NCI-H82 treated with DMSO at 0.1 percent for 48 hours (cell line): ENCODE data around the gene SH3GL2.

Experiments used
- DNase-seq: peaks from one replicate; lab custom pipeline; 2025; ENCODE audit not compliant: unreplicated experiment; lab: John Stamatoyannopoulos, UW

The SH3GL2 gene

GRCh38 chr9:17578911-17579793, at the start of gene SH3GL2:
SH3GL2 (plus strand) TSS chr9:17579066.
- DNase-seq = peak; percentile 27

- DNase-seq = no peak
These were observed 47.1 kb upstream of the SH3GL2 start for GRCh38 chr9:17531642-17532254.

DNA sequence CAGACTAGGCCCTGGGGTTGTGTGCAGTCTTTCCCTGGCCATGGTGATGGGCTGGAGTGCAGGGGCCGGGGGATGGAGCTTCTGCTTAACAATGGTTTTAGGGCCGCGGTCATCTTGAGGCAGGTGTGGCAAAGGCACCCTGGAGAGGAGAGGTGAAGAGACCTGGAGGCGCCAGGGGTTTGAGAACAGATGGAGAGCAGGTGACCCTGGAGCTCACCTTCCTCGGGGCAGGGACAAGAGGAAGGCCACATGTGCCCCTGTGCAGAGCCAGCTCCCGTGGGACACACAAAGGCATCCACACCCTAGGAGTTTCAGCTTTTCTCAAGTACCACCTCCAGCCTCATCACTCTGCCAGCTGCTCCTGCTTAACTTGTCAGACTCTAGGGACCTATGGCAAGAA, 46.4 kb upstream of the SH3GL2 start:
- no peak for DNase-seq

GRCh38 chr9:17535176-17535575, 43.7 kb upstream of the SH3GL2 start:
- DNase-seq = no peak

DNA sequence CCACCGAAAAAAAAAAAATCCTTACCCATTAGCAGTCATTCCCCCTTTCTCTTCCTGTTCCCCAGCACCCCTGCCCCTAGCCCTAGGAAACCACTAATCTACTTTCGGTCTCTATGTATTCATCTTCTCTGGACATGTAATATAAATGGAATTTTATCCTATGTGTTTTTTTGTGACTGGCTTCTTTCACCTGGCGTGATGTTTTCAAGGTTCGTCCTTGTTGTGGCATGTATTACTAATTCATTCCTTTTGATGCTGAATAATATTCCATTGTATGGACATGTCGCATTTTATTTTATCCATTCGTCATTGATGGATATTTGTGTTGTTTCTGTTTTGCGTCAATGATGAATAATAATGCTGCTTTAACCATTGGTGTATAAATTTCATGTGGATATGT, 42.8 kb upstream of the SH3GL2 start:
- DNase-seq = no peak

DNA sequence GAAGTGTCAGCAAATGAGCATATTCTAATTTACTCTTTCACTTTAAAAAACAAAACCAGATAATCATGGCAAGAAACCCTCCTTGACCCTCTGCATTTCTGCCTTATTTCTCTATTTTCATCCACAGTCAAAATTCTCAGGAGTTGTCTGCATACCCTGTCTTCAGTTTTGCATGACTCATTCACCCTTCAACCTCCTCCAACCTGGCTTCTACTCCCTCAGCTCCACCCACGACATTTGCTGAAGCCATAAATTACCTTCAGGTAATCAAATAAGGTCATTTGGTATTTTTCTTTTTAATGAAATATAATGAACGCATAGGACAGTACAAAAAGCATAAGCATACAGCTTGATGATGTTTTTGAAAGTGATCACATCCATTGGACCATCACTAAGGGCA, 27.8 kb upstream of the SH3GL2 start:
- DNase-seq = no peak

GRCh38 chr9:17555362-17556054, 23.4 kb upstream of the SH3GL2 start:
- no peak for DNase-seq

DNA sequence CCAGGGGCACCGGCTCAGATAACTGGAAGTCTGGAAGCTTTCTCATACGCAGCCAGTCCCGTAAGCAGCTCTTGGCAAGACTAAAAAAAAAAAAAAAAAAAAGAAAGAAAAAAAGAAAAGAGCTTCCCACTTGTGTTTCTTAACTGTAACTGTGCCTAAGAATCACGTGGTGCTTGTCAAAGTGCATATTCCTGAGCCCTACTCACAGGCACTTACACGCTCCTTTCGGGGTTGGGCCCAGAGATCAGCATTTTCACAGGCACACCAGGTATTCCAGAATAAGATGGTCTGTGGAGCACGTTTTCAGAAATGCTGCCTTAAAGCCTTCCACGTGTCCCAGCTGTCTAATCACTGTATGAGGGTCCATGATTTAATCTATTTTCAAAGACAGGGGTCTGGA, 22.6 kb upstream of the SH3GL2 start:
- no peak for DNase-seq

- DNase-seq = no peak
These were observed 21.9 kb upstream of the SH3GL2 start for GRCh38 chr9:17556935-17557334.

DNA sequence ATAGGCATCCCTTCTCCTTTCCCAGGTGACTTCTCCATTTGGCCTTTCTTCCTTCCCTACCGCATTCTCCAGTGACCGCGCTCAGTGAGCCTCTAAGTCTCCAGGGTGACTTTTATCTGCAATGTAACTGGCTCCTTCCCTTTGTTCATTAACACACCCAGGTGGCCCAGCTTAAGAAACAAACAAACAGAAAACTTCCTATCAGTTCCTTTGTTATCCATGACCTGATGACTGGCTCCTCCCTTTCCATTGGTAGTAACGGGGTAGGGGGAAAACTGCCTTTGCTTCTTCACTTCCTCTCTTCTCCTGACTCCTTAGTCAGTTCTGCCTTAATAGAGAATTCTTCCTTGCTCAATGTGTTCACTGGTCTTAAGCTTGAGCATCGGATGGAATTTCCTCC, 7.0 kb upstream of the SH3GL2 start:
- no peak for DNase-seq

DNA sequence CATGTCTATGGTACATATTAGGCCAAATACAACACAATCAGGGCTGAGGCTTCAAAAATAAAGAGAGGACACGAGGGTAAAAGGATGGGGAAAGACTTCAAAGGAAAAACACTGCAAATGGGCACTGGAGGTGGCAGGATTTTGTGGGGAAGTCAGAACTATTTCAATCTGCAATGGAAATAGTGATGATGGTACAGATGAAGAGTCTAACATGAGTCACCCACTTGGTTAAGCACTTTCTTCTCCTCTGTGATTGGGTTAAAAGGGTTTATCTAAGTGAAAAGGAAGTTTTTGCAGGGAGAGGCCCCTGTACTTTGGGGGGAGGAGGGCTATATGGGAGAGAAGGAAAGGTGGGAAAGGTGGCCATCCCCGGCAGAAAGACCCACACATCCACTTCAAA, 4.5 kb upstream of the SH3GL2 start:
- DNase-seq = no peak

GRCh38 chr9:17578577-17578910, 322 bp upstream of the SH3GL2 start:
- no peak for DNase-seq

DNA sequence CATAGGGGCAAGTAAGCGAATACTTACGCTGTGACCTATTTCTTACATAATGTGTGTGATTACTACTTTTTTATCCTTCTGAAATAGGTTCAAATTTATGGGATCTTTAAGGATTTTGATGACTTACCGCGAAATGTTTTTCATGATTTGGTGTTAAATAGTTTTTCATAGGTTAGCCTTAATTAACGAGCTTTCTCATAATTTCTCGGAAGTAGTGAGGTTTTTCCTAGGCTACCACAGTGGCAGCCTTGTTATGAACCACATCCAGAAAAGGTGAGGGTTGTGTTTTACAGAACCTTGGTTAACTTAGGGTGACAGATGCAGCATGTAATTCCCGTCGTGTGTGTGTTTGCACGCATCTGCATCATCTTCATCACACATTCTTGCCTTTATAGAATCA, 1.3 kb downstream of the SH3GL2 start:
- DNase-seq = peak; percentile 5

DNA sequence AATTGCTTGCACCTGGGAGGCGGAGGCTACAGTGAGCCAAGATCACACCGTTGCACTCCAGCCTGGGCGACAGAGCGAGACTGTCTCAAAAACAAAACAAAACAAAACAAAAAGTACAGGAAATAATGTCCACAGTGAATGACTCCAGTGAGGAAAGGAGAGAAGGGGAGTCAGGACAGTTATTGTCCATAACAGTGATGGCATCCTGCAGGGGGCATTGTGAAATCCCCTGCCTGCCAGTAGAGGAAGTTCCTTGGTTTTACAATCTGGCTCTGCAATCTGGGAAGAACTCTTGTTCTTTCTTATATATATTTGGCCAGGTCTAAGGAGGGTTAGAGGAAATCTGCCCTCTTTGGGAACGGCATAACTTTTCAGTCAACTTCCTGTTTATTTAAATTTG, 8.2 kb downstream of the SH3GL2 start:
- no peak for DNase-seq

DNA sequence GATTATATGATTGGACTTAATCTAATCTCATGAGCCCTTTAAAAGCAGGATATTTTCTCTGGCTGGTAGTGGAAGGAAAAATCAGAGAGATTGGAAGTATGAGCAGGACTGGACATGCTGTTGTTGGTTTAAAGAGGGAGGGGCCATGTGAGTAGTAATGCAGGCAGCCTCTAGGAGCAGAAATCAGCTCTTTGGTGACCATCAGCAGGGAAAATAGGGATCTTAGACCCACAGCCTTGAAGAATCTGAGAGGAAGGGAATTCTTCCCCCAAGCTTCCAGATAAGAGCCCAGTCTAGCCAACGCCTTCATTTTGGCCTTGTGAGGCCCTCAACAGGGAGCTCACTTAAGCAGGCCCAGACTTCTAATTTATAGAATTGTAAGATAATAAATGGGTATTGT, 9.5 kb downstream of the SH3GL2 start:
- peak; percentile 15 for DNase-seq

DNA sequence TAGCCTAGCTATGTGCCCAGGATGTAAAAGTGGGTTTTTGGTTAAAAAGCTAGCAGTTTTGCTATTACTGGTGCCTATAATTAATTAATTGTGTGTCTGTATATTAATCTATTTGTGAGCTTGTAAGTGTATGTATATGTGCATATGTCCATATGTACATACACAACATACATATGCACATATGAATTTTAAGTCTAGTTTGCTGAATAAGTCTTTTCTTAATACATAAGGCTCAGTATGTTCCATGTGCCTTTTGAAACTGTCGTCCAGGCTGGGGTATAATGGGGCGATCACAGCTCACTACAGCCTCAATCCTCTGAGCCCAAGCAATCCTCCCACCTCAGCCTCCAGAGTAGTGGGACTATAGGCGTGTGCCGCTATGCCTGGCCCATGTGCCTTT, 10.1 kb downstream of the SH3GL2 start:
- DNase-seq = no peak

DNA sequence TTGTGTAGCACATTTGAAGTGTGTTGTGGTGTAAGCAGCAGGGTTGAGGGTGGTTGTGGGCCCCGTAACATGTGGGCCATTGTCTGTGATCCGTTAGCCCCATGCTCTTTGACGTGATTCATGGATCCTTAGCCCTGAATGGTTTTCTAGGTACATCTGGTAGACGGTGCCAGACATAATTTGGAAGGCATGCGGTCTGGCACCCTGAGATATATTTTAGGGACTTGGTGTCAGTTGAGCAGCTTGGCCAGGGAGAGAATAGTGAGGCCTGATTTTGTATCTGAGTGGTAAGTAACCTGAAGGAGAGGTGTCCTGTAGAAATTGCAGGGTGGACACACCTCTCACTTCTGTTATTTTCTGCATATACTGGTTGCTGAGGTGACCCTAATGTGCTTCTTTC, 10.9 kb downstream of the SH3GL2 start:
- no peak for DNase-seq

- DNase-seq = no peak
These were observed 16.1 kb downstream of the SH3GL2 start for GRCh38 chr9:17594961-17595360.

GRCh38 chr9:17597977-17598376, 19.1 kb downstream of the SH3GL2 start:
- DNase-seq = no peak

DNA sequence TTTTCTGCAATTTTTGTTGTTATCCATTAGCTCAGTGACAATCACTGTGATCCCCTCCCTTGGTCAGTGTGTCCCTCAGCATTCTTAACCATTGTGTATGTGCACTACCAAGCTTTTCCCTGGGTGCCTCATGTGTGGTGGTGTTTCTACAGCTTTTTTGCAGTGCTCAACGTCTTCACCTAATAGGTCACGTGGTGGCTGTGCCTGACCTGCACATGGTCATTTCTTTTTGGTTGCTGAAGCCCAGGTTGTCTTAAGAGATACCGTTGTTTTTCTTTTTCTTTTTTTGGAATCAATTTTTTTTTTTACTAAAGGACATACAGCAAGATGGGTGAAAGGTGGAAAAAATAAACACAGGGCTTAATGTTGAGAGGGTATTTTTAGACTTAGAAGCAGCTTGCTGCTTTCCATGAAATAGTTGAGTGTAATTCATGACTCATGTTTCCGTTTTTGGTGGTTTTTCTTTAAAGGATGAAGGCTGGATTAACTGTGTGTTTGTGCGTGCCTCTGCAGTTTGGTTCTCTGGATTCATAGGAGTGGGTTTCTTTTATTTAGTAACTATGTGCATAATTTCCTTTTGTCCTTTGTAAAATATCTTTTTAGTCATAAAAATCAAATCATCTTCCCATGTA, 22.2 kb downstream of the SH3GL2 start:
- no peak for DNase-seq

DNA sequence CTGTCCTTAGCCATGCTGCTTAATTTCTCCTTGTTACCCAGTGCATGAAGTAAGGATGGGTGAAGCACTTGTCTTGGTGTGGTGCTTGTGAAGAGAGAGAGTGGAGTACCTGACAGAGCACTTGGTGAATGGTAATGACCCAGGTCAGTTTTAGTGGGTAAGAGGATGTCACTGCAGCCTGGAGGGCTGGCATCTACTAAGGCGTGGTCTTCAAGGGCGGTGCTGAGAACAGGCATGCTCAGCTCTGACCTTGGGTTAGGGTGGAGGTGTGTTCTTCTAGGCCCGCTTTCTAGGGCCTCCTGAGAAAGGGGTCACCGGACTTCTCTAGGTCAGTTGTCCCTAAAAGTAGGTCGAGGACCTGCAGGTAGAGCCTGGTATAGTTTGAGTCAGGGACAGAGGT, 25.7 kb downstream of the SH3GL2 start:
- DNase-seq = no peak
